ENCODE data around the gene WDR72. TPM values are rescaled to one million over a fixed set of nuclear protein-coding genes. Genes with fewer than 3 reads are reported as not detected.
A peak's percentile ranks its signal among the peaks of the same experiment; 100 is the strongest.

Gene WDR72
- total and polyA plus RNA-seq, 2 experiments from 2014 or later = 0.99 to 1.9 TPM

DNA sequence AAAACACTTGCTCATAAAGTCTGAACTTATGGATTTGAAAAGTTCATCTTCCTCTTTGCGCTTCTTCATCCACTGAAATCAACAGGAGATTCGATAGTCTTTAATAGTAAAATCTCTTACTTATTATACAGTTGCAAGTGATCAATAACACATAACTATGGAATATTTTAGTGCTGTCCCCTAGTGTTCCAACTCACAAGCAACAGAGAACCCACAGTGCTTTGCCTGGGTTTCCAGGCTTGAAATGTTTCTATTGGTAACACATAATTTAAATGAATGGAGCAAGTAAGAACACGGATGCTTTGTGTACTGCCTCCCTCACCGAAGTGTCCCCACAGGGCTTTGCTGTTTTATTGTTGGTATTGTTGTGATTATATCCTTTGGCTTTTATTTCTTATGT is 93.5 kb downstream of the WDR72 start:
- H3K9me2 ChIP-seq (ENCODE audit: insufficient read depth) = no peaks in the 10 kb centered on the region
- no peaks in the 10 kb centered on the region for H3F3A ChIP-seq (replicated peaks; ENCODE audit: low read depth)
- no peaks in the 10 kb centered on the region for H3K27me3 ChIP-seq (ENCODE audit: insufficient read depth)
- peaks cover 2% of the 10 kb centered on the region for H3K27me3 Mint-ChIP-seq (ENCODE audit: insufficient read depth, low read depth, poor library complexity)
- no peak overlapping the region for H3K27ac ChIP-seq (ENCODE audit: low read depth)
- H3K4me1 ChIP-seq (ENCODE audit: insufficient read depth) = no peaks in the 10 kb centered on the region
- no peaks in the 10 kb centered on the region for H3K9me3 Mint-ChIP-seq
- DNase-seq (ENCODE audit: low spot score) = no peak
- no peaks in the 10 kb centered on the region for H3K36me3 ChIP-seq (ENCODE audit: insufficient read depth)
- H2AFZ ChIP-seq = no peak overlapping the region
- no peak overlapping the region for H3K4me3 ChIP-seq
- no peaks in the 10 kb centered on the region for H3K36me3 Mint-ChIP-seq (ENCODE audit: low read depth)
- H4K20me1 ChIP-seq (replicated peaks; ENCODE audit: insufficient read depth) = no peaks in the 10 kb centered on the region
- TF ChIP-seq JUNB (IDR thresholded peaks at IDR 0.05; ENCODE audit: unreplicated experiment) (no peak), ZNF331 (CRISPR knock-in tag; IDR thresholded peaks at IDR 0.05; ENCODE audit: low read depth) (no peak), POLR2AphosphoS5 (IDR thresholded peaks at IDR 0.05; ENCODE audit: low read depth) (no peak)
- H3K4me3 Mint-ChIP-seq = no peak overlapping the region
- H3K4me2 ChIP-seq = no peak overlapping the region
- no peak for ATAC-seq
- no peak overlapping the region for H3K27ac Mint-ChIP-seq
- H3K79me2 ChIP-seq (replicated peaks; ENCODE audit: insufficient read depth) = no peaks in the 10 kb centered on the region
- H3K4me1 Mint-ChIP-seq = no peaks in the 10 kb centered on the region

- Histone ChIP-seq H3F3A (replicated peaks; ENCODE audit: low read depth) (no peaks in the 10 kb centered on the region), H3K4me1 (ENCODE audit: insufficient read depth) (peaks cover 4% of the 10 kb centered on the region; the same call in 1 of the 2 replicates), H3K79me2 (replicated peaks; ENCODE audit: insufficient read depth) (no peaks in the 10 kb centered on the region), H3K36me3 (ENCODE audit: insufficient read depth) (no peaks in the 10 kb centered on the region), H2AFZ (no peak overlapping the region), H4K20me1 (replicated peaks; ENCODE audit: insufficient read depth) (no peaks in the 10 kb centered on the region), H3K9me2 (ENCODE audit: insufficient read depth) (no peaks in the 10 kb centered on the region), H3K27ac (ENCODE audit: low read depth) (no peak overlapping the region), H3K27me3 (ENCODE audit: insufficient read depth) (no peaks in the 10 kb centered on the region), H3K4me2 (no peak overlapping the region), H3K4me3 (no peak overlapping the region)
- no peaks in the 10 kb centered on the region for H3K9me3 Mint-ChIP-seq
- no peak overlapping the region for H3K4me3 Mint-ChIP-seq
- ATAC-seq (peak; percentile 44; the same call in 2 of the 3 replicates), DNase-seq (ENCODE audit: low spot score) (peak; percentile 5)
- H3K36me3 Mint-ChIP-seq (ENCODE audit: low read depth) = no peaks in the 10 kb centered on the region
- no peak overlapping the region for H3K27ac Mint-ChIP-seq
- H3K4me1 Mint-ChIP-seq = peaks cover 10% of the 10 kb centered on the region; the same call in 2 of the 3 replicates
- H3K27me3 Mint-ChIP-seq (ENCODE audit: insufficient read depth, low read depth, poor library complexity) = no peaks in the 10 kb centered on the region
- no peak for TF ChIP-seq STAT1 (IDR thresholded peaks at IDR 0.05; ENCODE audit: unreplicated experiment)
- TF ChIP-seq, protein P1, sequence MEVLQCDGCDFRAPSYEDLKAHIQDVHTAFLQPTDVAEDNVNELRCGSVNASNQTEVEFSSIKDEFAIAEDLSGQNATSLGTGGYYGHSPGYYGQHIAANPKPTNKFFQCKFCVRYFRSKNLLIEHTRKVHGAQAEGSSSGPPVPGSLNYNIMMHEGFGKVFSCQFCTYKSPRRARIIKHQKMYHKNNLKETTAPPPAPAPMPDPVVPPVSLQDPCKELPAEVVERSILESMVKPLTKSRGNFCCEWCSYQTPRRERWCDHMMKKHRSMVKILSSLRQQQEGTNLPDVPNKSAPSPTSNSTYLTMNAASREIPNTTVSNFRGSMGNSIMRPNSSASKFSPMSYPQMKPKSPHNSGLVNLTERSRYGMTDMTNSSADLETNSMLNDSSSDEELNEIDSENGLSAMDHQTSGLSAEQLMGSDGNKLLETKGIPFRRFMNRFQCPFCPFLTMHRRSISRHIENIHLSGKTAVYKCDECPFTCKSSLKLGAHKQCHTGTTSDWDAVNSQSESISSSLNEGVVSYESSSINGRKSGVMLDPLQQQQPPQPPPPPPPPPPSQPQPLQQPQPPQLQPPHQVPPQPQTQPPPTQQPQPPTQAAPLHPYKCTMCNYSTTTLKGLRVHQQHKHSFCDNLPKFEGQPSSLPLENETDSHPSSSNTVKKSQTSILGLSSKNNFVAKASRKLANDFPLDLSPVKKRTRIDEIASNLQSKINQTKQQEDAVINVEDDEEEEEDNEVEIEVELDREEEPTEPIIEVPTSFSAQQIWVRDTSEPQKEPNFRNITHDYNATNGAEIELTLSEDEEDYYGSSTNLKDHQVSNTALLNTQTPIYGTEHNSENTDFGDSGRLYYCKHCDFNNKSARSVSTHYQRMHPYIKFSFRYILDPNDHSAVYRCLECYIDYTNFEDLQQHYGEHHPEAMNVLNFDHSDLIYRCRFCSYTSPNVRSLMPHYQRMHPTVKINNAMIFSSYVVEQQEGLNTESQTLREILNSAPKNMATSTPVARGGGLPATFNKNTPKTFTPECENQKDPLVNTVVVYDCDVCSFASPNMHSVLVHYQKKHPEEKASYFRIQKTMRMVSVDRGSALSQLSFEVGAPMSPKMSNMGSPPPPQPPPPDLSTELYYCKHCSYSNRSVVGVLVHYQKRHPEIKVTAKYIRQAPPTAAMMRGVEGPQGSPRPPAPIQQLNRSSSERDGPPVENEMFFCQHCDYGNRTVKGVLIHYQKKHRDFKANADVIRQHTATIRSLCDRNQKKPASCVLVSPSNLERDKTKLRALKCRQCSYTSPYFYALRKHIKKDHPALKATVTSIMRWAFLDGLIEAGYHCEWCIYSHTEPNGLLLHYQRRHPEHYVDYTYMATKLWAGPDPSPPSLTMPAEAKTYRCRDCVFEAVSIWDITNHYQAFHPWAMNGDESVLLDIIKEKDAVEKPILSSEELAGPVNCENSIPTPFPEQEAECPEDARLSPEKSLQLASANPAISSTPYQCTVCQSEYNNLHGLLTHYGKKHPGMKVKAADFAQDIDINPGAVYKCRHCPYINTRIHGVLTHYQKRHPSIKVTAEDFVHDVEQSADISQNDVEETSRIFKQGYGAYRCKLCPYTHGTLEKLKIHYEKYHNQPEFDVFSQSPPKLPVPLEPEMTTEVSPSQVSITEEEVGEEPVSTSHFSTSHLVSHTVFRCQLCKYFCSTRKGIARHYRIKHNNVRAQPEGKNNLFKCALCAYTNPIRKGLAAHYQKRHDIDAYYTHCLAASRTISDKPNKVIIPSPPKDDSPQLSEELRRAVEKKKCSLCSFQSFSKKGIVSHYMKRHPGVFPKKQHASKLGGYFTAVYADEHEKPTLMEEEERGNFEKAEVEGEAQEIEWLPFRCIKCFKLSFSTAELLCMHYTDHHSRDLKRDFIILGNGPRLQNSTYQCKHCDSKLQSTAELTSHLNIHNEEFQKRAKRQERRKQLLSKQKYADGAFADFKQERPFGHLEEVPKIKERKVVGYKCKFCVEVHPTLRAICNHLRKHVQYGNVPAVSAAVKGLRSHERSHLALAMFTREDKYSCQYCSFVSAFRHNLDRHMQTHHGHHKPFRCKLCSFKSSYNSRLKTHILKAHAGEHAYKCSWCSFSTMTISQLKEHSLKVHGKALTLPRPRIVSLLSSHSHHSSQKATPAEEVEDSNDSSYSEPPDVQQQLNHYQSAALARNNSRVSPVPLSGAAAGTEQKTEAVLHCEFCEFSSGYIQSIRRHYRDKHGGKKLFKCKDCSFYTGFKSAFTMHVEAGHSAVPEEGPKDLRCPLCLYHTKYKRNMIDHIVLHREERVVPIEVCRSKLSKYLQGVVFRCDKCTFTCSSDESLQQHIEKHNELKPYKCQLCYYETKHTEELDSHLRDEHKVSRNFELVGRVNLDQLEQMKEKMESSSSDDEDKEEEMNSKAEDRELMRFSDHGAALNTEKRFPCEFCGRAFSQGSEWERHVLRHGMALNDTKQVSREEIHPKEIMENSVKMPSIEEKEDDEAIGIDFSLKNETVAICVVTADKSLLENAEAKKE (CRISPR knock-in tag; IDR thresholded peaks at IDR 0.05) = no peak
- TF ChIP-seq, protein P2, sequence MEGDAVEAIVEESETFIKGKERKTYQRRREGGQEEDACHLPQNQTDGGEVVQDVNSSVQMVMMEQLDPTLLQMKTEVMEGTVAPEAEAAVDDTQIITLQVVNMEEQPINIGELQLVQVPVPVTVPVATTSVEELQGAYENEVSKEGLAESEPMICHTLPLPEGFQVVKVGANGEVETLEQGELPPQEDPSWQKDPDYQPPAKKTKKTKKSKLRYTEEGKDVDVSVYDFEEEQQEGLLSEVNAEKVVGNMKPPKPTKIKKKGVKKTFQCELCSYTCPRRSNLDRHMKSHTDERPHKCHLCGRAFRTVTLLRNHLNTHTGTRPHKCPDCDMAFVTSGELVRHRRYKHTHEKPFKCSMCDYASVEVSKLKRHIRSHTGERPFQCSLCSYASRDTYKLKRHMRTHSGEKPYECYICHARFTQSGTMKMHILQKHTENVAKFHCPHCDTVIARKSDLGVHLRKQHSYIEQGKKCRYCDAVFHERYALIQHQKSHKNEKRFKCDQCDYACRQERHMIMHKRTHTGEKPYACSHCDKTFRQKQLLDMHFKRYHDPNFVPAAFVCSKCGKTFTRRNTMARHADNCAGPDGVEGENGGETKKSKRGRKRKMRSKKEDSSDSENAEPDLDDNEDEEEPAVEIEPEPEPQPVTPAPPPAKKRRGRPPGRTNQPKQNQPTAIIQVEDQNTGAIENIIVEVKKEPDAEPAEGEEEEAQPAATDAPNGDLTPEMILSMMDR (conservative IDR thresholded peaks at IDR 0.05; ENCODE audit: low read depth in 2 of 2) = no peak
These were observed 100.5 kb downstream of the WDR72 start for GRCh38 chr15:53658827-53659555.

All from GM23338 (cell line).